ENCODE measurements around the gene PSMB9.

PSMB9 gene

DNA sequence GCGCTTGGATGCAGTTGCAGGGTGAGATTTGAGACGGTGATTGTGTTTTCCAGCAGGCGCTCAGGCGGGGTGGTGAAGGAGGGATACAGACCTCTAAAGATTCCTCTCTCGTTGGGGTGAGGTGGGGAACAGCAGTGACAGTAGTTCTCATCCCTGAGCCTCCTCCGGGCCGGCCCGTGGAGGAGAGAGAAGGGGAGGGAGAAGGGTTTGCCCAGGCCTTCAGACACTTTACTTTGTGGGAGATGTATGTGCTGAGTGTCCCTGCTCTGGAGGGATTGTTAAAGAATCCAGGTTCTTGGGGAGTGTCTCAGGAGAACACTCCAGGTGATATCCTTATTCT lies 41.0 kb downstream of the PSMB9 start:
- Histone ChIP-seq H3K9ac (ENCODE audit: low read length) (peak overlapping the region; percentile 60), H3K27me3 (ENCODE audit: control insufficient read depth, insufficient read depth, low read length) (no peaks in the 10 kb centered on the region), H3K27ac (ENCODE audit: low read depth, low read length) (peak overlapping the region; percentile 72), H3K36me3 (ENCODE audit: control insufficient read depth, insufficient read depth, low read length) (no peaks in the 10 kb centered on the region), H3K4me1 (ENCODE audit: control insufficient read depth, insufficient read depth, low read length) (peaks cover 8% of the 10 kb centered on the region), H3K4me3 (ENCODE audit: low read length) (peak overlapping the region; percentile 90)

DNA sequence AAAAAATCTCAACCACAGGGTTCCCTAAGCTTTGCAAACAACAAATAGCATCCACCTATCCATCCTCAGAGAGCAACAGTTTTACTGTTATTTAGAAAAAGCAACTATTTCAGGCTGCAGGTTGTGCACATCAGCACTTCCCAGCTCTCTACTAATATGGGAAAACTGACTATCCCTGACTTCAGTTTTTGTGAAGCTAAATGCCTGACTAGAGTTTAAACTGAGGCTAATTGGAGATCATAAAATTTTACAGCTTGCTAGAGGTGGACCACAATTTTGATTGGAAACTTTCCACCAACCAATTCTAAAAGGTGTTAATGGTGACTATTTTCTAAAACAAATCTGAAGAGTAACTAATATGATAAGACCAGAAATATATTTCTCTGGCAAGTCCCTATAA lies 50.0 kb downstream of the PSMB9 start:
- H3K4me1 ChIP-seq (ENCODE audit: control insufficient read depth, insufficient read depth, low read length) = no peaks in the 10 kb centered on the region

GRCh38 chr6:32905078-32905477 lies 51.1 kb downstream of the PSMB9 start:
- no peaks in the 10 kb centered on the region for H3K27me3 ChIP-seq (ENCODE audit: control insufficient read depth, insufficient read depth, low read length)

More for the DNA sequence above, 50.0 kb downstream of the PSMB9 start:
- no peak overlapping the region for H3K27ac ChIP-seq (ENCODE audit: low read depth, low read length)
- no peak overlapping the region for H3K4me3 ChIP-seq (ENCODE audit: low read length)
- H3K36me3 ChIP-seq (ENCODE audit: control insufficient read depth, insufficient read depth, low read length) = no peaks in the 10 kb centered on the region
- H3K27me3 ChIP-seq (ENCODE audit: control insufficient read depth, insufficient read depth, low read length) = no peaks in the 10 kb centered on the region
- H3K9ac ChIP-seq (ENCODE audit: low read length) = no peak overlapping the region

DNA sequence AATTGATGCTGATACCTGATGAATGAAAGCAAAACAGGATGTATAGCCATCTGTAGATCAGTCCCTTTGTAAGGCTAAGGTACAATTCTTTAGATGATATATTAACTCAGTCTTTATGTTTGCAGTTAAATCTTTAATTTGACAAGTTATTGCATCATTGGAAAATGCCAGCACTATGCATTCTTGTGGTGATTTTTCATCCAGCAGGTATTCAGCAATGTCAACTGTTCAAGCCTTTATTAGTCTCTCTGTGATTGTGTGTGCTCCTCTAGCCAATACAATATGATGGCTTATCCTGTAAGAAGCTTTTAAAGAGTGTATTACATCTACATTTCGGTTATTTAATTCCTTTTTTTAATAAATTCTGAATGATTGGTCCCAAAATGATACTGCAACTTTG lies 52.5 kb downstream of the PSMB9 start:
- H3K4me3 ChIP-seq (ENCODE audit: low read length) = no peak overlapping the region
- no peaks in the 10 kb centered on the region for H3K4me1 ChIP-seq (ENCODE audit: control insufficient read depth, insufficient read depth, low read length)
- no peak overlapping the region for H3K9ac ChIP-seq (ENCODE audit: low read length)
- no peak overlapping the region for H3K27ac ChIP-seq (ENCODE audit: low read depth, low read length)
- no peaks in the 10 kb centered on the region for H3K36me3 ChIP-seq (ENCODE audit: control insufficient read depth, insufficient read depth, low read length)
- H3K27me3 ChIP-seq (ENCODE audit: control insufficient read depth, insufficient read depth, low read length) = no peaks in the 10 kb centered on the region

More at GRCh38 chr6:32905078-32905477, 51.1 kb downstream of the PSMB9 start:
- Histone ChIP-seq H3K4me1 (ENCODE audit: control insufficient read depth, insufficient read depth, low read length) (no peaks in the 10 kb centered on the region), H3K36me3 (ENCODE audit: control insufficient read depth, insufficient read depth, low read length) (no peaks in the 10 kb centered on the region), H3K4me3 (ENCODE audit: low read length) (no peak overlapping the region), H3K9ac (ENCODE audit: low read length) (no peak overlapping the region), H3K27ac (ENCODE audit: low read depth, low read length) (no peak overlapping the region)

- H3K36me3 ChIP-seq (ENCODE audit: control insufficient read depth, insufficient read depth, low read length) = no peaks in the 10 kb centered on the region
- no peak overlapping the region for H3K27ac ChIP-seq (ENCODE audit: low read depth, low read length)
- no peaks in the 10 kb centered on the region for H3K27me3 ChIP-seq (ENCODE audit: control insufficient read depth, insufficient read depth, low read length)
- no peak overlapping the region for H3K9ac ChIP-seq (ENCODE audit: low read length)
- no peaks in the 10 kb centered on the region for H3K4me1 ChIP-seq (ENCODE audit: control insufficient read depth, insufficient read depth, low read length)
- H3K4me3 ChIP-seq (ENCODE audit: low read length) = no peak overlapping the region
These were observed 54.9 kb downstream of the PSMB9 start for GRCh38 chr6:32908897-32909296.

All from rectal smooth muscle tissue (tissue), 1 donor.